Keratinocyte (primary cell): ENCODE measurements around the gene SWSAP1.

Experiments
- CTCF ChIP-seq, 3 experiments: IDR thresholded peaks in 1 of 3; conservative IDR thresholded peaks in 1 of 3; optimal IDR thresholded peaks in 1 of 3; 2 replicates in 2 of 3; 3 replicates in 1 of 3; pipeline versions ENCODE3 to v1.5.1; 2011; ENCODE audit warnings: low read length in 3 of 3, mild to moderate bottlenecking in 3 of 3, moderate library complexity in 2 of 3, control low read depth in 1 of 3, inconsistent platforms in 1 of 3; ENCODE audit not compliant: insufficient read depth in 2 of 3; ENCODE audit errors: extremely low read depth in 1 of 3
- EZH2 ChIP-seq: IDR thresholded peaks from one replicate; pipeline ENCODE4 v1.6.1; 2012; ENCODE audit warnings: inconsistent platforms, mild to moderate bottlenecking, low read length, moderate library complexity

GRCh38 chr19:11331502-11331901 is 43.0 kb upstream of the SWSAP1 start:
- TF ChIP-seq EZH2, result no peak
- TF ChIP-seq CTCF (optimal IDR thresholded peaks at IDR 0.05 in 1 of 3, IDR thresholded peaks at IDR 0.05 in 1 of 3, conservative IDR thresholded peaks at IDR 0.05 in 1 of 3; ENCODE audit: extremely low read depth in 1 of 3, insufficient read depth in 2 of 3, low read length in 3 of 3), result no peak
